Activated T-cell treated with anti-CD3 and anti-CD28 coated beads, Interleukin-2, amount 50 U/mL, for 1 hour (primary cell): ENCODE results near the gene HAL.

Experiments used
- DNase-seq: peaks from one replicate; pipeline ENCODE4 v3.0.0-alpha.2; 2020

HAL gene

GRCh38 chr12:95996034-95996658 lies at the start of gene HAL:
TSS of gene HAL (minus strand) at chr12:95996344. CDS start at chr12:95995910, 434 bp downstream.
- DNase-seq, result no peak

GRCh38 chr12:96045566-96045965 lies 49.4 kb upstream of the HAL start:
- no peak for DNase-seq

GRCh38 chr12:96044943-96045290 lies 48.8 kb upstream of the HAL start:
- DNase-seq, result no peak

GRCh38 chr12:96044017-96044942 lies 48.1 kb upstream of the HAL start:
- DNase-seq, result no peak

GRCh38 chr12:96041181-96041580 lies 45.0 kb upstream of the HAL start:
- no peak for DNase-seq

GRCh38 chr12:96040305-96041133 lies 44.4 kb upstream of the HAL start:
- no peak for DNase-seq

- DNase-seq, result no peak
Measured at GRCh38 chr12:96039516-96039915, 43.4 kb upstream of the HAL start.

GRCh38 chr12:96036765-96037455 lies 40.8 kb upstream of the HAL start:
- no peak for DNase-seq

- DNase-seq, result peak; percentile 95
Measured at GRCh38 chr12:96035283-96036236, 39.4 kb upstream of the HAL start, which contains the start of gene LTA4H. TSS of gene LTA4H (minus strand) at chr12:96035587. CDS start at chr12:96035519, 68 bp downstream.

GRCh38 chr12:96034621-96035282 lies 38.6 kb upstream of the HAL start:
- peak; percentile 30 for DNase-seq

- no peak for DNase-seq
Measured at GRCh38 chr12:96033549-96034389, 37.6 kb upstream of the HAL start.

- no peak for DNase-seq
Measured at GRCh38 chr12:96029826-96030225, 33.7 kb upstream of the HAL start.

GRCh38 chr12:96028538-96028937 lies 32.4 kb upstream of the HAL start:
- DNase-seq, result no peak

- DNase-seq, result no peak
Measured at GRCh38 chr12:96026331-96026730, 30.2 kb upstream of the HAL start.

- DNase-seq, result no peak
Measured at GRCh38 chr12:96025518-96025917, 29.4 kb upstream of the HAL start.

- no peak for DNase-seq
Measured at GRCh38 chr12:96020314-96021003, 24.3 kb upstream of the HAL start.

- no peak for DNase-seq
Measured at GRCh38 chr12:96015672-96016071, 19.5 kb upstream of the HAL start.

GRCh38 chr12:96014943-96015599 lies 18.9 kb upstream of the HAL start:
- DNase-seq, result no peak

- DNase-seq, result no peak
Measured at GRCh38 chr12:96007729-96008128, 11.6 kb upstream of the HAL start.
